ACC112 (cell line): Measurements from ENCODE around the gene CAND2.
A peak's percentile ranks its signal among the peaks of the same experiment; 100 is the strongest.

Experiments used
- H2AFZ ChIP-seq: fragments of 200-600 bp; sonication (generic); one replicate; pipeline ENCODE4 v1.6.0; 2017; ENCODE audit warnings: antibody characterized with exemption, low read length; ENCODE audit not compliant: unreplicated experiment
- H3K27ac ChIP-seq: fragments of 200-600 bp; sonication (generic); 2 replicates; pipeline ENCODE4 v1.5.1; 2014; ENCODE audit warnings: low read depth, mild to moderate bottlenecking, antibody characterized with exemption, low read length, moderate library complexity
- H3K27me3 ChIP-seq: fragments of 200-600 bp; sonication (generic); 2 replicates; pipeline ENCODE4 v1.6.1; 2014; ENCODE audit warnings: mild to moderate bottlenecking, antibody characterized with exemption, low read length, moderate library complexity, mixed read lengths; ENCODE audit not compliant: insufficient read depth
- H3K36me3 ChIP-seq: fragments of 200-600 bp; sonication (generic); 2 replicates; pipeline ENCODE4 v1.6.1; 2016; ENCODE audit warnings: mild to moderate bottlenecking, antibody characterized with exemption, low read length, moderate library complexity, mixed read lengths; ENCODE audit not compliant: insufficient read depth
- H3K4me1 ChIP-seq: fragments of 200-600 bp; sonication (generic); one replicate; pipeline ENCODE4 v1.6.1; 2016; ENCODE audit warnings: low read length, mixed read lengths; ENCODE audit not compliant: insufficient read depth, unreplicated experiment, control insufficient read depth
- H3K4me3 ChIP-seq: fragments of 200-600 bp; sonication (generic); 2 replicates; pipeline ENCODE4 v1.5.1; 2014; ENCODE audit warnings: mild to moderate bottlenecking, low read depth, low read length
- H3K79me2 ChIP-seq: fragments of 200-600 bp; sonication (generic); one replicate; pipeline ENCODE4 v1.6.0; 2016; ENCODE audit warnings: low read length; ENCODE audit not compliant: control insufficient read depth, unreplicated experiment, insufficient read depth

Gene CAND2

GRCh38 chr3:12756175-12756574, 40.3 kb upstream of the CAND2 start:
- H3K36me3 ChIP-seq, result no peaks in the 10 kb centered on the region
- no peak overlapping the region for H2AFZ ChIP-seq
- H3K79me2 ChIP-seq, result no peaks in the 10 kb centered on the region
- H3K4me3 ChIP-seq, result no peak overlapping the region
- no peaks in the 10 kb centered on the region for H3K27me3 ChIP-seq
- peaks cover 29% of the 10 kb centered on the region for H3K4me1 ChIP-seq
- no peak overlapping the region for H3K27ac ChIP-seq

- no peaks in the 10 kb centered on the region for H3K36me3 ChIP-seq
- no peaks in the 10 kb centered on the region for H3K79me2 ChIP-seq
- H3K27ac ChIP-seq, result no peak overlapping the region
- H2AFZ ChIP-seq, result no peak overlapping the region
- peaks cover 29% of the 10 kb centered on the region for H3K4me1 ChIP-seq
- H3K4me3 ChIP-seq, result no peak overlapping the region
- H3K27me3 ChIP-seq, result no peaks in the 10 kb centered on the region
Measured at GRCh38 chr3:12756635-12757034, 39.8 kb upstream of the CAND2 start.

- peaks cover 21% of the 10 kb centered on the region for H3K4me1 ChIP-seq
- no peaks in the 10 kb centered on the region for H3K36me3 ChIP-seq
- H3K27me3 ChIP-seq, result no peaks in the 10 kb centered on the region
- peak overlapping the region; percentile 83 for H3K27ac ChIP-seq
- peak overlapping the region; percentile 81 for H2AFZ ChIP-seq
- H3K79me2 ChIP-seq, result no peaks in the 10 kb centered on the region
- H3K4me3 ChIP-seq, result no peak overlapping the region
Measured at GRCh38 chr3:12758025-12758781, 38.3 kb upstream of the CAND2 start.

- Histone ChIP-seq H3K27me3 (no peaks in the 10 kb centered on the region), H3K27ac (peak within 1 kb of the TSS; percentile 83), H3K4me3 (no peak within 1 kb of the TSS), H3K4me1 (peaks cover 20% of the 10 kb centered on the region), H3K79me2 (no peaks in the 10 kb centered on the region), H2AFZ (peak within 1 kb of the TSS; percentile 81), H3K36me3 (no peaks in the 10 kb centered on the region)
Measured at GRCh38 chr3:12759097-12759679, 37.3 kb upstream of the CAND2 start, which contains the start of gene TMEM40. TMEM40 (minus strand) TSS chr3:12759259; CDS start chr3:12749832, 9,427 bp downstream.

- H3K4me3 ChIP-seq, result no peak overlapping the region
- no peaks in the 10 kb centered on the region for H3K36me3 ChIP-seq
- H3K79me2 ChIP-seq, result no peaks in the 10 kb centered on the region
- no peaks in the 10 kb centered on the region for H3K27me3 ChIP-seq
- no peak overlapping the region for H2AFZ ChIP-seq
- H3K4me1 ChIP-seq, result peaks cover 20% of the 10 kb centered on the region
- H3K27ac ChIP-seq, result no peak overlapping the region
Measured at GRCh38 chr3:12759693-12760565, 36.6 kb upstream of the CAND2 start.

- Histone ChIP-seq H3K36me3 (no peaks in the 10 kb centered on the region), H3K27ac (no peak overlapping the region), H3K4me3 (no peak overlapping the region), H3K79me2 (no peaks in the 10 kb centered on the region), H2AFZ (no peak overlapping the region), H3K4me1 (peaks cover 7% of the 10 kb centered on the region), H3K27me3 (no peaks in the 10 kb centered on the region)
Measured at GRCh38 chr3:12764171-12764776, 32.2 kb upstream of the CAND2 start.

GRCh38 chr3:12766541-12766940, 29.9 kb upstream of the CAND2 start:
- Histone ChIP-seq H2AFZ (no peak overlapping the region), H3K4me1 (peaks cover 4% of the 10 kb centered on the region), H3K36me3 (no peaks in the 10 kb centered on the region), H3K79me2 (no peaks in the 10 kb centered on the region), H3K27ac (no peak overlapping the region), H3K4me3 (no peak overlapping the region), H3K27me3 (no peaks in the 10 kb centered on the region)

GRCh38 chr3:12768579-12769527, 27.6 kb upstream of the CAND2 start:
- H3K4me3 ChIP-seq, result no peak overlapping the region

GRCh38 chr3:12769761-12770160, 26.7 kb upstream of the CAND2 start:
- Histone ChIP-seq H3K79me2 (no peaks in the 10 kb centered on the region), H3K4me1 (no peaks in the 10 kb centered on the region), H2AFZ (no peak overlapping the region), H3K27ac (no peak overlapping the region), H3K36me3 (no peaks in the 10 kb centered on the region), H3K4me3 (no peak overlapping the region), H3K27me3 (peaks cover 10% of the 10 kb centered on the region)

More at GRCh38 chr3:12768579-12769527, 27.6 kb upstream of the CAND2 start:
- H3K79me2 ChIP-seq, result no peaks in the 10 kb centered on the region
- H3K4me1 ChIP-seq, result no peaks in the 10 kb centered on the region
- no peak overlapping the region for H2AFZ ChIP-seq
- H3K36me3 ChIP-seq, result no peaks in the 10 kb centered on the region
- no peak overlapping the region for H3K27ac ChIP-seq
- peaks cover under 1% of the 10 kb centered on the region; the same call in 1 of the 2 replicates for H3K27me3 ChIP-seq
